H7 (cell line): ENCODE measurements around the gene SBDS. TPM values are rescaled to one million over a fixed set of nuclear protein-coding genes. Genes with fewer than 3 reads are reported as not detected.
A peak's percentile ranks its signal among the peaks of the same experiment; 100 is the strongest.

Source experiments
- DNase-seq: peaks from one replicate; pipeline ENCODE4 v3.0.0; 2012
- H3K27me3 ChIP-seq: 2 replicates; pipeline ENCODE4 v1.6.0; 2011; ENCODE audit warnings: mild to moderate bottlenecking, low read length; ENCODE audit not compliant: control insufficient read depth, insufficient read depth
- H3K36me3 ChIP-seq: replicated peaks from 2 replicates; pipeline ENCODE4 v1.5.1; 2011; ENCODE audit warnings: low read length; ENCODE audit not compliant: control insufficient read depth, insufficient read depth
- H3K4me3 ChIP-seq: 2 replicates; pipeline ENCODE4 v1.5.1; 2011; ENCODE audit warnings: low read depth, mild to moderate bottlenecking, control low read depth, low read length, moderate library complexity; ENCODE audit not compliant: insufficient read depth
- total RNA-seq: library from RNA; depleted of rRNA; stranded (reverse); fragments of >200 nt; shearing (Covaris generic); gene quantifications from 2 replicates; pipeline ENCODE4 v1.2.3, GENCODE V29; 2014

The SBDS gene
- total RNA-seq, 1 experiment from 2014 or later, result 21.8 TPM

DNA sequence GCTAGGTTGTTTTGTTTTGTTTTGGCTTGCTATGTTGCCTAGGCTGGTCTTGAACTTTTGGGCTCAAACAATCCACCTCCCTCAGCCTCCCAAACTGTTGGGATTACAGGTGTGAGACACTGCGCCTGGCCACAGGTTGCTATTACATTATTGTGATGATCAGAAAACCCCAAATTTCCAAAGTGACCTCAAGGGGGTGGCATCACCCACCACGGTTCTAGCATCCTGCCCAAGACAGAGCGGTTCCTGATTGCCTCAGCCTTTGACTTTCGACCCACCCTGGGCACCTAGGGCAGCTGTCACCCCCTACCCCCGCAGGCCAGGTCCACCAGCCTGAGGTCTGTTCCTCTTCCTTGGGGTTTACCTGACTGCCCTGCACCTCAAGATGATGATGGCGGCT, 28.4 kb downstream of the SBDS start:
- no peaks in the 10 kb centered on the region for H3K27me3 ChIP-seq
- DNase-seq, result no peak
- H3K36me3 ChIP-seq, result no peaks in the 10 kb centered on the region
- no peak overlapping the region for H3K4me3 ChIP-seq

GRCh38 chr7:66964411-66964810, 31.0 kb downstream of the SBDS start:
- DNase-seq, result no peak
- no peak overlapping the region for H3K4me3 ChIP-seq
- no peaks in the 10 kb centered on the region for H3K27me3 ChIP-seq
- no peaks in the 10 kb centered on the region for H3K36me3 ChIP-seq

GRCh38 chr7:66961096-66961495, 34.3 kb downstream of the SBDS start:
- DNase-seq, result no peak
- Histone ChIP-seq H3K36me3 (peaks cover 7% of the 10 kb centered on the region), H3K4me3 (no peak overlapping the region), H3K27me3 (no peaks in the 10 kb centered on the region)

DNA sequence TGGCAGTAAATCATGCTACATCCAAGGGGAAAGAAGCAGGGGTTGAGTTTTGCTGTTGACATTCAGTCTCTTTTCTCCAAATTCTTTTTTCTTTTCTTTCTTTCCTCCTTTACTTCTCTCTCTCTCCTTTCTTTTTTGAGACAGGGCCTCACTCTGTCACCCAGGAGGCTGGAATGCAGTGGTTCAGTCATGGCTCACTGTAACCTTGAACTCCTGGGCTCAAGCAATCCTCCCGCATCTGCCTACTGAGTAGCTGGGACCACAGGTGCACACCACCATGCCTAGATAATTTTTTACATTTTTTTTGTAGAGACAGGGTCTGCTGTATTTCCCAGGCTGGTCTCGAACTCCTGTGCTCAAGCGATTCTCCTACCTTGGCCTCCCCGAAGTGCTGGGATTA, 35.2 kb downstream of the SBDS start:
- DNase-seq, result no peak
- Histone ChIP-seq H3K36me3 (peaks cover 11% of the 10 kb centered on the region), H3K4me3 (no peak overlapping the region), H3K27me3 (no peaks in the 10 kb centered on the region)

DNA sequence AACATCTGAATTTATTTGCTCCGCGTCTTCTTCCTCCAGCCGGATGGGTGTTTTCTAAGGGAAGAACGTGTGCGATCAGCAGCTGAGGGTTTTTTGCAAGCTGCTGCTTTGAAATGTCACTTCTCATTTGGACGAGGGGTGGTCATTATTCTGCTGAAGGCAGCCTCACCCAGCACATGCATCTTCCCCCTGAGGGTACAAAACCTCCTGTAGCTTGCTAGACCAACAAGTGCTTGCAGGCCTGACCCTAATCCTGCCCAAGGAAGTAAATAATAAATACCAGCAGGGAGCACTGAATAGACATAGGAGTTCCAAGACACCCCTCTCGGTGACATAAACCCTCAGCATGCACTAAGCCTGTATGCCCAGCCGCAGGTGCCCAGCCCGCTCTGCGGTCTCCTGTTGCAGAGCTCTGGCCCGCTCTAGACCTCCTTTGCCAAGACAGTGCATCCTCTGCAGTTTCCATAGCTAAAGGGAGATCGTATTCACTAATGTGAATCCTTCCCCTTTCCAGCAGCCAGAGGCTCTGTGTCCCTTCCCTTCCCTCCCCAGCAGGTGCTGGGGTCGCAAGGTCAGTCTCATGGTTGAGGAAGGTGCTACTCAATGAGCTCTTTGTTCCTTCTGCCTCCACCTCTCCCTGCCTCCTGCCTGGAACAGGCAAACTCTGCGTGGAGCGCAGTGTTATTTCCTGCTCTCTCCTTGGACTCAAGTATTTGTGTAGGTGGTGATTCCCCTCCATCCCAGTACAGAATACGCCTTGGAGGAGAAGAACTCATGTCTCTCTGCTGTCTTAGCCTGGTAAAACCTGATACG, 36.6 kb downstream of the SBDS start:
- H3K4me3 ChIP-seq, result no peak overlapping the region
- no peak for DNase-seq
- H3K27me3 ChIP-seq, result no peaks in the 10 kb centered on the region
- H3K36me3 ChIP-seq, result peaks cover 12% of the 10 kb centered on the region

GRCh38 chr7:66957595-66958290, 37.6 kb downstream of the SBDS start:
- Histone ChIP-seq H3K36me3 (peaks cover 14% of the 10 kb centered on the region), H3K4me3 (no peak overlapping the region), H3K27me3 (no peaks in the 10 kb centered on the region)
- no peak for DNase-seq

- Histone ChIP-seq H3K36me3 (peaks cover 25% of the 10 kb centered on the region), H3K4me3 (no peak overlapping the region), H3K27me3 (no peaks in the 10 kb centered on the region)
- no peak for DNase-seq
Measured at GRCh38 chr7:66953044-66953427, 42.4 kb downstream of the SBDS start.

- H3K27me3 ChIP-seq, result no peaks in the 10 kb centered on the region
- peaks cover 22% of the 10 kb centered on the region for H3K36me3 ChIP-seq
- no peak overlapping the region for H3K4me3 ChIP-seq
- DNase-seq, result peak; percentile 41
Measured at GRCh38 chr7:66952343-66953043, 42.9 kb downstream of the SBDS start.

DNA sequence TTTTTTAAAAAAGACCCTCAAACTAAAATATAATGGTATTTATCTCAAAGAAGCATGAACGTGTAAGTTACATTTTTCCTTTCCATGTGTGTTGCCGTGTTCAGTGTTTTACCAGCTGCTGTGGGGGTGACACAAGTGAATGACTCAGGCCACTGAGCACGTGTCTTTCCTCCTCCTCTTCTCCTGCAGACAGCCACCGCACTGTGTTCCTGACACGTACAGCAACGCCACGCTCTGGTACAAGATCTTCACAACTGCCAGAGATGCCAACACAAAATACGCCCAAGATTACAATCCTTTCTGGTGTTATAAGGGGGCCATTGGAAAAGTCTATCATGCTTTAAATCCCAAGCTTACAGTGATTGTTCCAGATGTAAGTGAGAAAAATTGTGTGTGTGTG, 44.6 kb downstream of the SBDS start:
- Histone ChIP-seq H3K27me3 (no peaks in the 10 kb centered on the region), H3K4me3 (no peak overlapping the region), H3K36me3 (peaks cover 20% of the 10 kb centered on the region)
- DNase-seq, result no peak

GRCh38 chr7:66950311-66950710, 45.1 kb downstream of the SBDS start:
- Histone ChIP-seq H3K4me3 (no peak overlapping the region), H3K36me3 (peaks cover 19% of the 10 kb centered on the region), H3K27me3 (no peaks in the 10 kb centered on the region)
- DNase-seq, result no peak

GRCh38 chr7:66948480-66949109, 46.8 kb downstream of the SBDS start:
- Histone ChIP-seq H3K36me3 (peaks cover 20% of the 10 kb centered on the region), H3K4me3 (no peak overlapping the region), H3K27me3 (no peaks in the 10 kb centered on the region)
- DNase-seq, result no peak

DNA sequence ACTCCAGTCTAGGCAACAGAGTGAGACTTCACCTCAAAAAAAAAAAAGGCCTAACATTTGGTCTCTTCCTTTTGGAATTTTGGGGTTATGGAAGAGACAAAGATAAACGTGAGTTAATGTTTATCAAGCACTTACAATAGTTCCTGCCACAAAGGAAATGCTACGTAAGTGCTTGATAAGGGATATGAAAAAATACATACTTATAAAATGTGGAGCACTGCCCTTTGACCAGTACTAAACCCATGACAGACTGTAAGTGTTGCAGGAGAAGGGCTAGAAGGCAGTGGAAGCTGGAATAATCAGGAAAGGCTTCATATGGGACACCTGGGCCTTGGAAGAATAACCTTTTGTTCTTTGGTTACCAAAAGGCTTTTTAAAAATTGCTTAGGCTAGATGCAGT, 48.8 kb downstream of the SBDS start:
- H3K36me3 ChIP-seq, result peaks cover 18% of the 10 kb centered on the region
- DNase-seq, result no peak
- no peak overlapping the region for H3K4me3 ChIP-seq
- H3K27me3 ChIP-seq, result no peaks in the 10 kb centered on the region

GRCh38 chr7:66939325-66939724, 56.1 kb downstream of the SBDS start:
- no peak for DNase-seq
- Histone ChIP-seq H3K4me3 (no peak overlapping the region), H3K36me3 (no peaks in the 10 kb centered on the region; the same call in none of the 2 replicates), H3K27me3 (no peaks in the 10 kb centered on the region)

DNA sequence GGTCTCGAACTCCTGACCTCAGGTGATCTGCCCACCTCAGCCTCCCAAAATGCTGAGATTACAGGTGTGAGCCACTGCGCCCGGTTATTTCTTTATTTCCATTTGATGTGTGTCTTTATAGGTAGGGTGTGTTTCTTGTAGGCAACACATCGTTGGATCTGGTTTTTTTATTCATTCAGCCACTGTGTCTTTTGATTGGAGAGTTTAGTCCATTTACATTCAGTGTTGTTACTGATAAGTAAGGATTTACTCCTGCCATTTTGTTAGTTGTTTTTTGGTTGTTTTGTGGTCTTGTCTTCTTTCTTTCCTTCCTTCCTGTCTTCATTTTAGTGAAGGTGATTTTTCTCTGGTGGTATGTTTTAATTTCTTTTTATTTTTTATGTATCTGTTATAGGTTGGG, 57.4 kb downstream of the SBDS start:
- H3K27me3 ChIP-seq, result no peaks in the 10 kb centered on the region
- no peak overlapping the region for H3K4me3 ChIP-seq
- DNase-seq, result no peak
- H3K36me3 ChIP-seq, result no peaks in the 10 kb centered on the region; the same call in none of the 2 replicates
